Stimulated activated CD4-positive, alpha-beta T cell treated with anti-CD3 and anti-CD28 coated beads, Interleukin-15, amount 100 ng/mL, for 48 hours (primary cell): Measurements from ENCODE around the gene TRMT112.

Experiments used
- DNase-seq, 2 donors: peaks; one replicate each; pipeline ENCODE4 v3.0.0-alpha.2; 2020; ENCODE audit warnings: low read depth in 2 of 2

The TRMT112 gene

GRCh38 chr11:64351136-64351631, 33.8 kb upstream of the TRMT112 start:
- no peak for DNase-seq

GRCh38 chr11:64349404-64349803, 32.0 kb upstream of the TRMT112 start:
- no peak for DNase-seq

GRCh38 chr11:64349025-64349387, 31.6 kb upstream of the TRMT112 start:
- DNase-seq: no peak

GRCh38 chr11:64348383-64349024, 31.1 kb upstream of the TRMT112 start:
- DNase-seq: no peak

- DNase-seq: no peak
These were observed 30.0 kb upstream of the TRMT112 start for GRCh38 chr11:64347193-64347867.

GRCh38 chr11:64344787-64345186, 27.4 kb upstream of the TRMT112 start:
- no peak for DNase-seq

- DNase-seq: no peak
These were observed 26.6 kb upstream of the TRMT112 start for GRCh38 chr11:64343767-64344559.

- no peak for DNase-seq
These were observed 25.7 kb upstream of the TRMT112 start for GRCh38 chr11:64342869-64343745.

- DNase-seq: peak; percentile 86 to 92
These were observed 24.8 kb upstream of the TRMT112 start for GRCh38 chr11:64341851-64342791.

- no peak for DNase-seq
These were observed 24.1 kb upstream of the TRMT112 start for GRCh38 chr11:64341429-64341828.

- DNase-seq: peak in 1 of 2 donors; percentile 80
These were observed 23.4 kb upstream of the TRMT112 start for GRCh38 chr11:64340671-64341335.

- DNase-seq: peak; percentile 70 to 78
These were observed 22.5 kb upstream of the TRMT112 start, which contains the start of gene CCDC88B for GRCh38 chr11:64339754-64340408. TSS of gene CCDC88B (plus strand) at chr11:64340204. CDS start at chr11:64340267, 63 bp downstream.

GRCh38 chr11:64339286-64339685, 21.9 kb upstream of the TRMT112 start:
- no peak for DNase-seq

- DNase-seq: no peak
These were observed 21.4 kb upstream of the TRMT112 start for GRCh38 chr11:64338716-64339115.

- no peak for DNase-seq
These were observed 20.3 kb upstream of the TRMT112 start for GRCh38 chr11:64337538-64338249.

- DNase-seq: peak; percentile 56 to 64
These were observed 17.7 kb upstream of the TRMT112 start for GRCh38 chr11:64334764-64335735.

GRCh38 chr11:64333556-64333955, 16.2 kb upstream of the TRMT112 start:
- DNase-seq: no peak
